ENCODE measurements around the gene BLNK.

GRCh38 chr10:96311180-96311715 is 39.9 kb upstream of the BLNK start:
- no peak for TF ChIP-seq CTCF (IDR thresholded peaks at IDR 0.05; ENCODE audit: low read length)
- TF ChIP-seq EZH2phosphoT487 (IDR thresholded peaks at IDR 0.05; ENCODE audit: low read length) = no peak
